Measurements from ENCODE around the gene SPTA1.

The SPTA1 gene

DNA sequence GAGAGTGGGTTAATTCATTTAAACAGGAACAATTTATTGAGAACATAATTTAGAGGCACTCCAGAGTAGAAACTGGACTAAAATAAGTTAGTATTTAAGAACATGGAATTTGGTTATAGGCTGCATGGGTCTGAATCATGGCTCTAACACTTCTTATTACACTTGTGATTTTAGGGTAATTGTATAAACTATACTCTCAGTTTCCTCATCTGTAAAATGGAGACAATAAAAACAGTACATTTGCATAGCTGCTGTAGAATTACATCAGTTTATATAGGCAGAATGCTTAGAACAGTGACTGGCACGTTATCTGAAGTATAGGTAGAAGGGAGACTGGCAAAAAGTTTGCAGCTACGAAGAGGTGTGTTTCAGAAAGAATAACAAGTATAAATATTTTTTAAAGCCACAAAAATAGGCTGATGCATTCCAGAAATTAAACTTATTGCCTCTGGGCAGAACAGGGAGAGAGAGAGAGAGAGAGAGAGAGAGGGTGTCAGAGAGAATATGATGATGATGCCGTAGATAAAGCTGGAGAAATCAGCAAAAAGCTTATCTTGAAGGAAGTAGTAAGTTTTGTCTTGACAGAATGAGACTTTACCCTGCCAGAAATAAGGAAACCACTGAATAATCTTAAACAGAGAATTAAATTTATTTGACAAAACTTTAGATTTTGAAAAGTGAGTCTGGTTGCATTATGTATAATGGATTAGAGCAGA is 42.2 kb upstream of the SPTA1 start:
- TF ChIP-seq, protein P1, sequence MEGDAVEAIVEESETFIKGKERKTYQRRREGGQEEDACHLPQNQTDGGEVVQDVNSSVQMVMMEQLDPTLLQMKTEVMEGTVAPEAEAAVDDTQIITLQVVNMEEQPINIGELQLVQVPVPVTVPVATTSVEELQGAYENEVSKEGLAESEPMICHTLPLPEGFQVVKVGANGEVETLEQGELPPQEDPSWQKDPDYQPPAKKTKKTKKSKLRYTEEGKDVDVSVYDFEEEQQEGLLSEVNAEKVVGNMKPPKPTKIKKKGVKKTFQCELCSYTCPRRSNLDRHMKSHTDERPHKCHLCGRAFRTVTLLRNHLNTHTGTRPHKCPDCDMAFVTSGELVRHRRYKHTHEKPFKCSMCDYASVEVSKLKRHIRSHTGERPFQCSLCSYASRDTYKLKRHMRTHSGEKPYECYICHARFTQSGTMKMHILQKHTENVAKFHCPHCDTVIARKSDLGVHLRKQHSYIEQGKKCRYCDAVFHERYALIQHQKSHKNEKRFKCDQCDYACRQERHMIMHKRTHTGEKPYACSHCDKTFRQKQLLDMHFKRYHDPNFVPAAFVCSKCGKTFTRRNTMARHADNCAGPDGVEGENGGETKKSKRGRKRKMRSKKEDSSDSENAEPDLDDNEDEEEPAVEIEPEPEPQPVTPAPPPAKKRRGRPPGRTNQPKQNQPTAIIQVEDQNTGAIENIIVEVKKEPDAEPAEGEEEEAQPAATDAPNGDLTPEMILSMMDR (IDR thresholded peaks at IDR 0.05; ENCODE audit: low read depth, low read length) = no peak
- DNase-seq = no peak
- H3K27me3 ChIP-seq = no peaks in the 10 kb centered on the region
- H3K4me3 ChIP-seq (ENCODE audit: low read depth, low read length) = no peak overlapping the region
- H3K4me1 ChIP-seq = no peaks in the 10 kb centered on the region
- H3K9me3 ChIP-seq = no peaks in the 10 kb centered on the region
- no peaks in the 10 kb centered on the region for H3K36me3 ChIP-seq

DNA sequence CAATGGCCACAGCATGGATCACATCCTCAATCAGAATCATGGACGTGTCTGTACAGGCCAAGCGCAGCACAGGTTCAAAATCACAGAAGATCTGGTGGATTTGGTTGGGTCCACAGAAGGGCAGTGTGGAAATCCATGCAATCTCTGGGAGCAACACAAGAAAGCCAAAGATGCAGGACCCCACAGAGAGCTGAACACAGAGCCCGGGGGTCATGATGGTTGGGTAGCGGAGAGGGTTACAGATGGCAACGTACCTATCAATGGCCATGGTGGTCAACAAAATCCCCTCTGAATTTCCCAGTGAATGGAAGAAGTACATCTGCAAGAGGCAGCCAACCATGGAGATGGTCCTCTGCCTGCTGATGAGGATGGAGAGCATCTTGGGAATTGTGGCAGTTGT is 37.9 kb upstream of the SPTA1 start:
- no peak overlapping the region for H3K4me3 ChIP-seq (ENCODE audit: low read depth, low read length)
- no peaks in the 10 kb centered on the region for H3K36me3 ChIP-seq
- no peaks in the 10 kb centered on the region for H3K4me1 ChIP-seq
- DNase-seq = no peak
- TF ChIP-seq, protein P1 (IDR thresholded peaks at IDR 0.05; ENCODE audit: low read depth, low read length) = no peak
- no peaks in the 10 kb centered on the region for H3K27me3 ChIP-seq
- H3K9me3 ChIP-seq = no peaks in the 10 kb centered on the region

DNA sequence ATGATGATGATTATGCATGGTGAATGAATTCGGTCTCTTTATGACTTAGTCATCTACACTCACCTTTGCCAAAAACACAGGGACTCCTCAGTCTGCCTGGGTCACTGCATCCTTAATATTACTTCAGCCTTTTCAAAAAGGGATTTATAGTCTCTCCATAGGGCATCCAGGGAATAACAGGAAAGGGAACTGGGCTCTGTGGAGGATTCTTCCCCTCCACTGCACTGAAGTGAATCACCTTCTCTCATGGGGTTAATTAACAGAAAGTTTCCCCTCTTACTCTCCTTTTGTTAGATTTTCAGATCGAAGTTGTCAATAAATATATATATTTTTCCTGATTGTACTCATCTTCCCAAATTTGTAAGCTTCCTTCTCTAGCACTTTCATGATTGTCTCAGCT is 34.1 kb upstream of the SPTA1 start, which contains the start of gene OR6K3:
OR6K3 (minus strand) TSS at position 101 of the 400 bp plus-strand sequence. CDS start 2,605 bp downstream, outside the sequence.
- no peaks in the 10 kb centered on the region for H3K4me1 ChIP-seq
- no peak within 1 kb of the TSS for H3K4me3 ChIP-seq (ENCODE audit: low read depth, low read length)
- H3K36me3 ChIP-seq = no peaks in the 10 kb centered on the region
- DNase-seq = no peak
- TF ChIP-seq, protein P1 (IDR thresholded peaks at IDR 0.05; ENCODE audit: low read depth, low read length) = no peak
- no peaks in the 10 kb centered on the region for H3K27me3 ChIP-seq
- no peaks in the 10 kb centered on the region for H3K9me3 ChIP-seq

DNA sequence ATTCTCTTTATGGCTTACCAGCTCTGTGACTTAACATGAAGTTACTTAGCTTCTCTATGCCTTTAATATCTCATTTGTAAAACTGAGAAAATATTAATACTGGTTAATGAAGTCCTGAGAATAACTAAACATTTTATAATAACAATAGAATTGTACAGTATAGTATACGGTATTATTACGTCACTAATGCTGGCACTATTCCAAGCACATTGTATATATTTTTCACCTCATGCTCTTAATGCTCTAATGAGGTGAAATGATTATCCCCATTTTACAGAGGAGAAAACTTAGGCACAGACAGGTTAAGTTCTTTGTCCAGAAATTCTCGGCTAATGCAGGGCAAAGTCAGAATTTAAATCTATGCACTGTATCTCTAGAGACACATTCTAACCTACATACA is 33.1 kb upstream of the SPTA1 start:
- Histone ChIP-seq H3K27me3 (no peaks in the 10 kb centered on the region), H3K4me1 (no peaks in the 10 kb centered on the region), H3K36me3 (no peaks in the 10 kb centered on the region), H3K4me3 (ENCODE audit: low read depth, low read length) (no peak overlapping the region), H3K9me3 (no peaks in the 10 kb centered on the region; the same call in 1 of the 2 replicates)
- TF ChIP-seq, protein P1 (IDR thresholded peaks at IDR 0.05; ENCODE audit: low read depth, low read length) = no peak
- DNase-seq = no peak

DNA sequence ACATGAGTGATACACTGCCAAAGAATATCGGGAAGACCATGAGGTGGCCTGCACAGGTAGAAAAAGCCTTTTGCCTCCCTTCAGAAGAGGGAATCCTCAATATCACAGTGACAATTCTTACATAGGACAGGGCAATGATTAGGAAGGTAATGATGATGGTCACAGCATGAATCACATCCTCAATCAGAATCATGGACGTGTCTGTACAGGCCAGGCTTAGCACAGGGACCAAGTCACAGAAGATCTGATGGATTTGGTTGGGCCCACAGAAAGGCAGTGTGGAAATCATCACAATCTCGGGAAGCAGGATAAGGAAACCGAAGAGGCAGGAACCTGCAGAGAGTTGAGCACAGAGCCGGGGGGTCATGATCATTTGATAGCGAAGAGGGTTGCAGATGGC is 30.8 kb upstream of the SPTA1 start:
- DNase-seq = no peak
- Histone ChIP-seq H3K36me3 (no peaks in the 10 kb centered on the region), H3K9me3 (no peaks in the 10 kb centered on the region; the same call in 1 of the 2 replicates), H3K4me1 (no peaks in the 10 kb centered on the region), H3K4me3 (ENCODE audit: low read depth, low read length) (no peak overlapping the region), H3K27me3 (no peaks in the 10 kb centered on the region)
- TF ChIP-seq, protein P1 (IDR thresholded peaks at IDR 0.05; ENCODE audit: low read depth, low read length) = no peak

DNA sequence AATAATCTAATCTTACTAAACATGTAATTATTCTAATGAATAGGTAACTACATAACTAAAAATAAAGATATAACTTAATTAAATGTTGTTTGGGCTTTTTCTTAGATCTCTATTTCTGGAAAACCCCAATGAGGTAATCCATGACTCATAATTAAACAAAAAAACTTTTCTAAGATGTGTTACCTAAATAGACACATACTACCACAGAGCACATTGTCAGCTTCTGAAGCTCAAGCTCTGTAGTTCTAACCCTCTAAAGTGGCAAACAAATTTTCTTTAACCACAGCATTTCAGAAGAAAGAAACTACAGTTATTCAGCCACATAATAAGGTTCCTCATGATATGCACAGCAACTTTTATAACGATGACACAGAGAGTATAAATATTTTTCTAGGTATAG is 29.8 kb upstream of the SPTA1 start:
- DNase-seq = no peak
- Histone ChIP-seq H3K36me3 (no peaks in the 10 kb centered on the region), H3K27me3 (no peaks in the 10 kb centered on the region), H3K4me1 (no peaks in the 10 kb centered on the region), H3K9me3 (no peaks in the 10 kb centered on the region; the same call in 1 of the 2 replicates), H3K4me3 (ENCODE audit: low read depth, low read length) (no peak overlapping the region)
- TF ChIP-seq, protein P1 (IDR thresholded peaks at IDR 0.05; ENCODE audit: low read depth, low read length) = no peak

Measured in BE2C (cell line).